Stimulated activated CD4-positive, alpha-beta T cell treated with anti-CD3 and anti-CD28 coated beads, Interleukin-12 subunit alpha, Interleukin-12 subunit beta, amount 100 ng/mL, for 48 hours (primary cell): Measurements from ENCODE around the gene MBNL2.

ENCODE experiments used
- DNase-seq, 3 donors: peaks; one replicate each; pipeline ENCODE4 v3.0.0-alpha.2; 2020; ENCODE audit warnings: low read depth in 2 of 3, low spot score in 1 of 3

The MBNL2 gene

GRCh38 chr13:97252735-97253134, 30.6 kb downstream of the MBNL2 start:
- DNase-seq, result no peak

DNA sequence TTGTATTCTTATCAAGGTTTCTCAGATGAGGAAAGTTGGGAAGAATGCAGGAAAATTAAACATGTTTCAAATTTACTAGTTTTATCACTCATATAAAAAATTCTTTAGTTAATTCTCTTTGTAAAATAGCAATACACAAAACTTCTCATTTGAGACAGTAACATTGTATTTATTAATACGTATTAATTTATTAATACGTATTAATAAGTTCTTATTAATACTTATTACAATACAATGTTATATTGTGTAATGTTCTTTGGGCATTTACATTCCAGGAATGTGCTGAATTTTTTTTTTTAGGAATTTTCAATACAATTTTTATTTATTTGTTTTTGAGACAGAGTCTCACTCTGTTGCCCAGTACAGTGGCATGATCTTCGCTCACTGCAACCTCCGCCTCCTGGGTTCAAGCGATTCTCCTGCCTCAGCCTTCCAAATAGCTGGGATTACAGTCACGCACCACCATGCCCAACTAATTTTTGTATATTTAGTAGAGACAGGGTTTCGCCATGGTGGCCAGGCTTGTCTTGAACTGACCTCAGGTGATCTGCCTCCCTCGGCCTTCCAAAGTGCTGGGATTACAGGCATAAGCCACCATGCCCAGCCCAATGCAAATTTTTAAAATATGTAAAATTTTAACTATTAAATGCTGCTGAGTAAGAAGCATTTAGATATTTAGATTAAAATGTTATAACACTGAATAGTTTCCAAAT, 31.6 kb downstream of the MBNL2 start:
- DNase-seq, result no peak

GRCh38 chr13:97254816-97255215, 32.7 kb downstream of the MBNL2 start:
- DNase-seq, result no peak

DNA sequence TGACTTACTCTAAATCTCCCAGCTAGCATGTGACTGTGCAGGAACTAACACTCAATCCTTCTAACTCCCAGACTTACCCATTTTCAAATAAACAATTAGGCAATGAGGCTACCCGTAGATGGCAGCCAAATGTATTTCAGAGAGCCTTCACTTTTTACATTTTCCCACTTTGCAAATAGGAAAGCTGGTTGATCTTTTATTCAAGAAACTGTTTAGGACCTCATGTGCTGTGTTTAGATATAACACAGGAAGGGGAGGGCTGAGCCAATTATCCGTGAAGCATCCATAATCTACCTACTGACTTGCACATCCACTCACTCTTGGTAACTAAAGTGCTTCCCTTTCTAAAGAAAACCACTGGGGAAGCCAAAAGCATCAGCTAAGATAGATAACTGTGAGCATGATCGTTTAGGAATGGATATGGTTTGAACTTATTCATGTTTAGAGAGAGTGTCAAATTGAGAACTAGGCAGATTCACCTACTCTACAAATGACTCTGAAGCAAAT, 33.4 kb downstream of the MBNL2 start:
- no peak for DNase-seq

GRCh38 chr13:97256343-97256783, 34.2 kb downstream of the MBNL2 start:
- peak in 1 of 3 donors; percentile 49 for DNase-seq

DNA sequence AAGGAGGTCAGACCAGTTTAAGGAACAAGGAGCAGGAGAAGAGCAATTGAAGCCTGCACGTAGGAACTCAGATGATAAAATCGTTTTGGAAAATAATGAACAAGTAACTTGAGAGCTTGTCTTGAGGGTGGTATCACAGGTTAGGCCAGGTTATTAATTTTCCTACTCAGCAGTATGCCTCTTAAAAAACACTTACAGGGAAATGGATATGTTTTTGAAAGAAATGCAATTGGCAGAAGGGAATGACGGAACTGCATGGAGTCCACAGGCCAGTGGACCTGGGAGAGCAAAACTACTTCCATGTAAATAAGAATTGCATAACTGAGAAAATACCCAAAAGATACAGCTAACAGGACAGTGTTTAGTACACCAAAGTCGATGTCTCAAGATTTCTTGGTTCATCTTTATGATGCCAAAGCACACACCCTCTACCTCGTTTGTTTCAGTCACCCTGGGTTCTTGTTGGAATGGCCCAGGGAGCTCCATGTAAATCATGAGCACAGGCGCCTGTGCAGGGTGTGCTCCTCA, 35.2 kb downstream of the MBNL2 start:
- no peak for DNase-seq

DNA sequence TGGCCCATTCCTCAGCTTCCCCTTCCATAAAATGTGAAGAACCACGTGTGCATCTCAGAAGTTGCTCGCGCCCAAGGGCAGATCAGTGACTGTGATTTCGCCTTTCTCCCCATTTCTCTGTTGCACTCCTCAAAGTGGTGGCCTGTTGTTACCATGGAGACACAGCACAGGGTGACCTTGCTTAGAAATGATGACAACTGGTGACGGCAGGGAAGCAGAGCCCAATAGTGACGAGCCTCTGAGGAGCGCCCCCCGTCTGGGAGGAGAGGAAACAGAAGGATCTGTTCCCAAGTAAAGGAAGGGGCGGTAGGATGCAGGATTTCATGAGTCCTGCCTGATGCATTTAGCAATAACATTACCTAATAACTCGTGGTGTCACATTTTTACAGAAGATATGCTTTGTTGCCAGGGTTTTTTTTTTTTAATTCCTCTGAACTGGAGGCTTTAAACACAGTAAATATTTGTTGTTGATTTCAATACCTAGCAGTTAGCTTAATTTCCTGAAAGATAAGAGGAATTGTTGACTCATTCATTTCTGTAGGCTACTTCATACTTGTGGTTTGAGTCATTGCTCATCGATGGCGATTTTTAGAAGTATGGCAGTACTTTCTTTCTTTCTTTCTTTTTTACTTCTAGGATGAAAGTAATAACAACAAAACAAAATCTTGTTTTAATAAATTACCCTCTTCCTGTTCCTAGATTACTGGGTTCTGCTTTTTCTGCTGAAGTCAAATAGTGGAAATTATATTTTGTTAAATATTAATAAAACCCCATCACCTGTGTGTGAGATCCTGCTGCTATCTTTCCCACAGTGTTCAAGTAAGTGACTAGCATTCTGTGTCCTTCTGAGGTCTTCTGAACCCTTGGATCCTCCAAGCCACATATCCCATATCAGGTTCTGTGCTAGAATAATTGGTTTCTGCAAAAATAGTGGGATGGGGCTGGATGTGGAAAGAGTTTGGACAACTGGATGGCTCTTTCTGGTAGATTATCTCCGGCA, 36.0 kb downstream of the MBNL2 start:
- DNase-seq, result no peak

- DNase-seq, result no peak
Measured at GRCh38 chr13:97258801-97259200, 36.7 kb downstream of the MBNL2 start.

DNA sequence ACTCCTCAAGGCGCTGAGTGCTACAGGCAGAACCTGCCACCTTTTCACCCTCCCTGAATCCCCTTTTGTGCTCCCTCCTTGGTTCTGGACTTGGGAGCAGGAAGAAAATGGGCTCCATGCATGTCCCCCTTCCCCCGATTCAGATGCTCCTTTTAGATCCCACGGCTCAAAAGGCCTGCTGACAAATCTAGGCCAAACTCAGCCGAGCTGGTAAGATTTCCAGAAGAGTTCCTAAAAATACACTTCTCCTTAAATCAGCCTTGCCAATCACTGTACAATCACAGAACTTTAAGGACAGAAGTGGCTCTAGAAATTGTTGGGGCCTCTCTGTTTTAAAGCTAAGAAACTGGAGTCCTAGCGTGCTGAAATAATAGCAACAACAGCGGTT, 37.3 kb downstream of the MBNL2 start:
- DNase-seq, result no peak

DNA sequence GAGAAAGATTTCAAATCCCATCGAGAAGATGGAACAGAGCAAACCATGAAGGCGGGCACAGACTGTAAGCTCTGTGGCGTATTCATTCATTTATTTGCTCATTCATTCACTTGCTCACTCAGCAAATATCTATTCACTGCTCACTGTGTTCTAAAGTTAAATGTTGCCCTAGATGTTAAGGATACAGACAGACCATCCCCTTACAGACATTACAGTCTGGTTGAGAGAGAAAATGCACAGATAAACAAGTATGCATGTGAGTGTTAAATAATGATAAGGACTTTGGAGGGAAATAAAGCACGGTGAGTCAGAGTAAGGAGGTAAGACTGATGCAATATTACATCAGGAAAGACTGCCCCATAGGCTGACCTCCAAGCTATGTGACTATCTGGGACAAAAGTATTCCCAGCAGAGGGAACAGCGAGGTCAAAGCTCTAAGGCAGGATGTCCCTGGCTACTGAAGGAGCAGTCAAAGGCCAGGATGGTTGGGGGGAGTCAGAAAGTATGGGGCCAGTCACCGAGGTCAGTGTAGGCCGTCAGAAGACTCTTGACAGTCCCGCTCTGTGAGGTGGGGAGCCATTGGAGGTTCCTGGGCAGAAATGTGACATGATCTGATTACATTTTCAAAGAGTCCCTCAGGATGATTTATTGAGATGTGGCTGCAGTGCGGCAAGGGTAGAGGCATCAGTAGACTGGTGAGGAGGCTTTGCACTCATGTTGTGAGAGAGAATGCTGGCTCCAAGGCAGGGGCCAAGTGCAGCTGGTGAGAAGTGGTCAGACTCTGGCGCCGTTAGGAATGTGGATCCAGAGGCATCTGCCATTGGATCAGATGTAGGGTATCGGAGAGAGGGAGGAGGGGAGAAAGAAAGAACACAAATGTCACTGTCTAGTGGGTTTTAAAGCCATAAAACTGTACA, 37.9 kb downstream of the MBNL2 start:
- no peak for DNase-seq

DNA sequence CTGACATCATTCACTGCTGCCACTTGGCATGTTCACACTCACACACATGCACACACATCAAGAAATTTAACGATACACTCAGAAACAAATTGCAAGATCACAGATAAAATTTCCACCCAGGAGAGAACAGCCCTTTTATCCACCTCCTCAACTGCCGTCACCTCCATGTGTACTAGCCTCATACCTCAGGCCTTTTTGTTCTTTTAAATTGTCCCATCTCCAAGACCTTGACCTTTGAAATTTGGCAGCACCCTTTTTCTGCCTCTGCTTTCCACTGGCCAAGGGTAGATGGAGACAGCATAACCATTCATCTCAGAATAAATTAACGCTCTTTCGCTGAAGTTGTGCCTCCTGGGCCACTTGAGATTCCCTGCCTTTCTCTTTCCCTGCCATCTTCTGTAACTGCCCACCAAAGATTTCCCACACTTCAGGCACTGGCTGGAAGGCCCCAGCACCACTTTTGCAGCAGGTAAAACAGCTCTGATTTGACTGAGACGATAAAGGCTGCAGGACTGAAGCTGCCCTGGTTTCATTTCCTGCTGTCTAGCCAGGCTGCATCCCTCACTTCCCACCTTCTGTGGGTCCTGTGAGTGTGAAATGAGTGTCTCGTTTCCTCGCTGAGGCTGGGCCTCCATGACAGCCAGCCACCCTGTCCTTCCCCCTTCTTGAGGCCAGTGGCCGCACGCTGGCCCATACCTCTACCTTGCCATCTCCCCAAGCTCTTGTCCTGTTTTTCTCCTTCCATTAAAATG, 39.3 kb downstream of the MBNL2 start:
- DNase-seq, result no peak

DNA sequence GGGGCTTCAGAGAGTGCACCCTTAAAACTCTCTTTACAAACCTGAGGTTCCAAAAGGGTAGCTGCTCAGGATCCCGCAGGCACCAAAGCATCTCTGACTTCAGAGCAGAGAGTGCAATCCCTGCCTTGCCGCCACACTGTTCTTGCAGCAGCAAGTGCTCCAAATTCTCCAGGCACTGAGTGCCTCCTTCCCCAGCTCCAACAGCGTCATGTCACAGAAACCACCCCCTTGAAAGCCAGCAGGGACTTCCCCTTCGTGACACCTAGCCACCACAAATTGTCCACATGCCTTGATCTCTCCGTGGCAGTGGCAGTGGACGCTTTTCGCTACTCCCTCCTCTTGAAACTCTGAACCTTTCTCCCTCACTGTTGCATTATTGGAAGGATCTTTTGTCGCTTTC, 39.9 kb downstream of the MBNL2 start:
- DNase-seq, result no peak

- no peak for DNase-seq
Measured at GRCh38 chr13:97263160-97263559, 41.0 kb downstream of the MBNL2 start.

- DNase-seq, result no peak
Measured at GRCh38 chr13:97264663-97265062, 42.5 kb downstream of the MBNL2 start.

- DNase-seq, result no peak
Measured at GRCh38 chr13:97266332-97266731, 44.2 kb downstream of the MBNL2 start.

DNA sequence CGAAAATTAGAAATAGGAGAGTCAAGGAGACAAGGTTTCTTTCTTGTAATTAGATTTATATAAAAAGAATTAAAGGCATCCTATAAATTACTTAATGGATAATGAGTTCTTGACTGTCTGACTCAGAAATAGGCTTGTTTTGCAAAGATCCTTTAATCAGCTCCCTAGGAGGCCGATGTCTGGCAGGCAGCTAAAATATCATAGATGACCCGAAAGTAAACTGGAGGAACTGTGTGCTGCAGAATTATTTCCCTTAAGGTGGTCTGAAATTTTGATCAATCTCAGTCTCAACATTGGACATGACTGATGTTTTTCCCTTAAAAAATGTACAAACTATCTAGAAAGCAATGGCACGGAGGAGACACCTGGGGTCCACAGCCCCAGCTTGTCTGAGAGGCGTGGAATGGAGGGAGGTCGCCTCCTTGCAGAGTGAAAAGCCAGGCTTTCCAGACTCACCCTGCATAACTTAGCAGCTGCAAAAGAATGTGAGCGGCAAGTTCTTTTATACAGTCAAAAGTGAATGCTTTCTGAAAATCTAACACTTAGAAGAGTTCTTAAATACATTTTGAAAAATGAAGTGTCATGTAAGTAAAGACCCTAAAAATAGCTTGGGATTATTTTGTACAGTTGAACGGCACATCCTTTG, 44.8 kb downstream of the MBNL2 start:
- no peak for DNase-seq

DNA sequence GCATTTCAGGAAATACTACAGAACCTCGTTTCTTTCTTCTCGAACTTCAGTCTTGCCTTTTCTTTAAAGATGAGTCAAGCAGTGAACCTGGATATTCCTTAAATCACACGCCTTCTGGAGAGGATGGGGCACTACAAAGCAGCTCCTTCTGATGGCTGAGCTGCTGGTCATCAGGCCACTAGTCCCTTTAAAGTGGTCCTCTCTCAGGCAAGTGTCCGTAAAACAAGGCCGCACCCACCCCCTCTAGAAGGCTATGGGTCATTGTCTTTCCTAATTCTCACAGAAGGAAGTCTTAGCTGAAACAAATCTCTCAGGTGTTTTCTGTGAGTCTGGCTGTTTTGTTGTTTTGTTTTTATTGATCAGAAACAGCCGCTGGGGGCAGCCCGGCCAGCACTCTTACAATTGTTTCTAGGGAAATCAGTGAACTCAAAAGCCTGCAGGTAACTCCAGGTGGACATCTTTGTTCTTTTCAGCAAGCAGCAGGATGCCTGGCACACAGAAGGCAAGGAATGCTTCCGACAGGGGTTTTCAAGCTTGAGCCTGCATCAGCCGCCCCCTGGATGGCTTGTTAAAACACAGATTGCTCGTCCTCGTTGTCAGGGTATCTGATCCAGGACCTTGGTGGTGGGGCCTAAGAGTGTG, 45.4 kb downstream of the MBNL2 start:
- no peak for DNase-seq

- no peak for DNase-seq
Measured at GRCh38 chr13:97268772-97269171, 46.6 kb downstream of the MBNL2 start.

- DNase-seq, result no peak
Measured at GRCh38 chr13:97269603-97270002, 47.5 kb downstream of the MBNL2 start.
